ENCODE measurements around the gene ABTB2. TPM values are rescaled to one million over a fixed set of nuclear protein-coding genes. Genes with fewer than 3 reads are reported as not detected.

ABTB2 gene
- polyA plus RNA-seq, 1 donor (not counting 4 experiments of a cell fraction or from before 2014, with no cell fraction given), result 1.0 TPM

DNA sequence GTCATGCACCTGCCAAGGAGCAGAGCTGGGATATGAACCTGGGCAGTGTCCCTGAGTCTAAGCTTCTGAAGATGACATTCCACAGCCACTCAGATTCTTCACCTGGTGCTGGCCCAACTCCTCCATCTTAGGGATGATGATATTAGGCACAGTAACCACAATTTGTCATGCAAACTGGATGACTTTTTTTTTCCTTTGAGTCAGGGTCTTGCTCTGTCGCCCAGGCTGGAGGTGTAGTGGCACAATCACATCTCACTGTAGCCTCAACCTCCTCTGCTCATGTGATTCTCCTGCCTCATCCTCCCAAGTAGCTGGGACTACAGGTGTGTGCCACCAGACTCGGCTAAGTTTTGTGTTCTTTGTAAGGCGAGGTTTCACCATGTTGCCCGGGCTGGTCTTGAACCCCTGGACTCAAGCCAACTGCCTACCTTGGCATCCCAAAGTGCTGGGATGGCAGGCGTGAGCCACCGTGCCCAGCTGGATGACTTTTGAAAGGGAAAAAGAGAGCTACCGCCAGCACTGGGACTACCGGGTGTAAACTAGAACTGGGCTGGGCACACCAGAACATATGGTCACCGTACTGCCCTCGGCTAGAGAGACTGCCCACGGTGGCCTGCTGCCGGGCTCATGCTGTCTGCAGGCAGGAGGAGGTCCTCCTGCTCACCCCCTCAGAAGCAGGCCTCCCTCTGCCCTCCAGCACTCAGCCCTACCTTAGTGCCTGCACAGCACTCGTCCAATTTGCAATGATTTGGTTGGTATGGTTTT is 174.7 kb downstream of the ABTB2 start:
- DNase-seq (ENCODE audit: low read depth, low spot score), result no peak
- no peaks in the 10 kb centered on the region for H3K27me3 ChIP-seq (ENCODE audit: control insufficient read depth, extremely low read depth, insufficient read depth, low read length)
- H3K79me2 ChIP-seq (ENCODE audit: control insufficient read depth, insufficient read depth, low read length), result no peaks in the 10 kb centered on the region
- H3K4me3 ChIP-seq (ENCODE audit: control insufficient read depth in 2 of 3, extremely low read depth in 1 of 3, insufficient read depth in 2 of 3, low read depth in 1 of 3, low read length in 3 of 3), result no peak overlapping the region
- dilution Hi-C loops (cut with MboI; ENCODE audit: extremely low pct_ligation_motif_present, low sequenced_read_pairs), result no loop called here
- no peak for TF ChIP-seq EZH2 (IDR thresholded peaks at IDR 0.05; ENCODE audit: low read length)
- TF ChIP-seq, protein P1, sequence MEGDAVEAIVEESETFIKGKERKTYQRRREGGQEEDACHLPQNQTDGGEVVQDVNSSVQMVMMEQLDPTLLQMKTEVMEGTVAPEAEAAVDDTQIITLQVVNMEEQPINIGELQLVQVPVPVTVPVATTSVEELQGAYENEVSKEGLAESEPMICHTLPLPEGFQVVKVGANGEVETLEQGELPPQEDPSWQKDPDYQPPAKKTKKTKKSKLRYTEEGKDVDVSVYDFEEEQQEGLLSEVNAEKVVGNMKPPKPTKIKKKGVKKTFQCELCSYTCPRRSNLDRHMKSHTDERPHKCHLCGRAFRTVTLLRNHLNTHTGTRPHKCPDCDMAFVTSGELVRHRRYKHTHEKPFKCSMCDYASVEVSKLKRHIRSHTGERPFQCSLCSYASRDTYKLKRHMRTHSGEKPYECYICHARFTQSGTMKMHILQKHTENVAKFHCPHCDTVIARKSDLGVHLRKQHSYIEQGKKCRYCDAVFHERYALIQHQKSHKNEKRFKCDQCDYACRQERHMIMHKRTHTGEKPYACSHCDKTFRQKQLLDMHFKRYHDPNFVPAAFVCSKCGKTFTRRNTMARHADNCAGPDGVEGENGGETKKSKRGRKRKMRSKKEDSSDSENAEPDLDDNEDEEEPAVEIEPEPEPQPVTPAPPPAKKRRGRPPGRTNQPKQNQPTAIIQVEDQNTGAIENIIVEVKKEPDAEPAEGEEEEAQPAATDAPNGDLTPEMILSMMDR (optimal IDR thresholded peaks at IDR 0.05 in 1 of 3, IDR thresholded peaks at IDR 0.05 in 1 of 3, conservative IDR thresholded peaks at IDR 0.05 in 1 of 3; ENCODE audit: extremely low read depth in 1 of 3, insufficient read depth in 2 of 3, low read length in 3 of 3), result no peak
- peaks cover 12% of the 10 kb centered on the region for H3K4me1 ChIP-seq (ENCODE audit: control insufficient read depth, extremely low read depth, insufficient read depth, low read length)
- H3K27ac ChIP-seq (ENCODE audit: control insufficient read depth, insufficient read depth, low read length), result no peak overlapping the region
- H3K4me2 ChIP-seq (ENCODE audit: control insufficient read depth, extremely low read depth, insufficient read depth, low read depth, low read length), result no peak overlapping the region
- H4K20me1 ChIP-seq (ENCODE audit: control insufficient read depth, extremely low read depth, insufficient read depth, low read length), result no peaks in the 10 kb centered on the region
- H3K36me3 ChIP-seq (ENCODE audit: control insufficient read depth in 2 of 2, extremely low read depth in 1 of 2, insufficient read depth in 2 of 2, low read length in 2 of 2), result no peaks in the 10 kb centered on the region
- H2AFZ ChIP-seq (ENCODE audit: control insufficient read depth, low read length), result no peak overlapping the region
- no peak for FAIRE-seq
- H3K9ac ChIP-seq (ENCODE audit: control insufficient read depth, extremely low read depth, insufficient read depth, low read length), result no peak overlapping the region
- H3K9me1 ChIP-seq (ENCODE audit: control insufficient read depth, extremely low read depth, insufficient read depth, low read length), result no peaks in the 10 kb centered on the region
- no peaks in the 10 kb centered on the region for H3K9me3 ChIP-seq (ENCODE audit: control insufficient read depth, low read depth, low read length)

- no peaks in the 10 kb centered on the region for H3K9me3 ChIP-seq (ENCODE audit: control insufficient read depth, low read depth, low read length)
- H3K27me3 ChIP-seq (ENCODE audit: control insufficient read depth, extremely low read depth, insufficient read depth, low read length), result no peaks in the 10 kb centered on the region
- no peak overlapping the region for H3K27ac ChIP-seq (ENCODE audit: control insufficient read depth, insufficient read depth, low read length)
- H3K4me2 ChIP-seq (ENCODE audit: control insufficient read depth, extremely low read depth, insufficient read depth, low read depth, low read length), result no peak overlapping the region
- H3K36me3 ChIP-seq (ENCODE audit: control insufficient read depth in 2 of 2, extremely low read depth in 1 of 2, insufficient read depth in 2 of 2, low read length in 2 of 2), result no peaks in the 10 kb centered on the region
- no peaks in the 10 kb centered on the region for H3K79me2 ChIP-seq (ENCODE audit: control insufficient read depth, insufficient read depth, low read length)
- no peaks in the 10 kb centered on the region for H3K9me1 ChIP-seq (ENCODE audit: control insufficient read depth, extremely low read depth, insufficient read depth, low read length)
- H3K4me3 ChIP-seq (ENCODE audit: control insufficient read depth in 2 of 3, extremely low read depth in 1 of 3, insufficient read depth in 2 of 3, low read depth in 1 of 3, low read length in 3 of 3), result no peak overlapping the region
- DNase-seq (ENCODE audit: low read depth, low spot score) (no peak), FAIRE-seq (no peak)
- no peak overlapping the region for H2AFZ ChIP-seq (ENCODE audit: control insufficient read depth, low read length)
- dilution Hi-C loops (cut with MboI; ENCODE audit: extremely low pct_ligation_motif_present, low sequenced_read_pairs), result no loop called here
- H4K20me1 ChIP-seq (ENCODE audit: control insufficient read depth, extremely low read depth, insufficient read depth, low read length), result no peaks in the 10 kb centered on the region
- peaks cover 12% of the 10 kb centered on the region for H3K4me1 ChIP-seq (ENCODE audit: control insufficient read depth, extremely low read depth, insufficient read depth, low read length)
- H3K9ac ChIP-seq (ENCODE audit: control insufficient read depth, extremely low read depth, insufficient read depth, low read length), result no peak overlapping the region
- TF ChIP-seq EZH2 (IDR thresholded peaks at IDR 0.05; ENCODE audit: low read length), result no peak
- TF ChIP-seq, protein P1 (optimal IDR thresholded peaks at IDR 0.05 in 1 of 3, IDR thresholded peaks at IDR 0.05 in 1 of 3, conservative IDR thresholded peaks at IDR 0.05 in 1 of 3; ENCODE audit: extremely low read depth in 1 of 3, insufficient read depth in 2 of 3, low read length in 3 of 3), result no peak
Measured at GRCh38 chr11:34182425-34182824, 175.4 kb downstream of the ABTB2 start.

Measured in keratinocyte (primary cell).